ENCODE data around the gene WSCD2.

Gene WSCD2

DNA sequence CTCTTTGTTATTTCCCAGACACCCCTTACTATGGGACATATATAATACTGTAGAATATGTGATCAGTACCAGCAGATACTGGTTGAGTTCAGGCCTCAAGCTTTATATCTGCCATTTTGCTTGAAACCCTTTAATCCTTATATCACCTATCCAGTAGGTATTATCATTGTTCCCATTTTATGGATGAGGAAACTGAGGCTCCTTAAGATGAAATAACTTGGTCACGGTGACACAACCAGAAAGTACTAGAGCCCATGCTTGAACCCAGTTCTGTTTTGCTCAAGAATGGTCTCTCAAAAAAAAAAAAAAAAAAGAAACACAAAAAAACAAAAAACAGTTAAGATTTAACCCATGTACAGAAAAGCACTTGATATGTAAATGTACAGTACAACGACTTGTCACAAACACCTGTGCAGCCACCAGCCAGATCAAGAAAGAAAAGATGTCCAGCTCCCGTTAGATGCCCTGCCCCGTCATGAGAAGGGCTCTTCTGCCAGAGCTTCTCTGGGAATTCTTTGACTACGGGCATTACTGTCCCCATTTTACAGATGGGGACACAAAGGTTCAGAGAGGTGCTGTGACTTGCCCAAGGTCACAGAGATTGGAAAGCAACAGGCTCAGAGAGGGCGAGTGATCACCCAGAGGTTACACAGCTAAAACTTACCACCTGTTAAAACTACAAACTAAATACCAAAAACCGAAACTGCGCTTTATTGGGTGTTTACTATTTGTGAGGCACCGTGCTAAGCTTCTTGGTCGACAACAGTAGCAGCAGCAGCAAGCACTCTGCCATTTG, 669 bp upstream of the WSCD2 start:
- DNase-seq, result no peak

DNA sequence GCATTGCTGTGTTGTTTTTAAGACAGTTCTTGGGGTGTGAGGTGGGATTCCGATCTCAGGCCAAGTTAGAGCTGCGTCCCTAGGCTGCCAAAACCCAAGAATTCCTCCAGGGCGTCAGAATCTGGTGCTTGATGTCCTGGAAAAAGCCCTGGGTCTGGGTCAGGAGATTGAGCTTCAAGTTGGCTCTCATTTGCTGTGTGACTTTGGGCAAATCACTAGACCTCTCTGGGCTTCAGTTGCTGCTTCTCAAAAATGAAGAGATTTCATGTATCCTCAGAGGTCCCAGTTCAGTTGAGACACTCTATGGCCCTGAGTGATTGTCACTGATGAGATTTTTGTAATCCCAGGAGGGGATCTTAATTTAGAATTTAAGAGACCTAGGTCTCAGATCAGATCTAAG, 1.9 kb downstream of the WSCD2 start:
- DNase-seq, result no peak

- no peak for DNase-seq
Measured at GRCh38 chr12:108131657-108132126, 2.6 kb downstream of the WSCD2 start.

DNA sequence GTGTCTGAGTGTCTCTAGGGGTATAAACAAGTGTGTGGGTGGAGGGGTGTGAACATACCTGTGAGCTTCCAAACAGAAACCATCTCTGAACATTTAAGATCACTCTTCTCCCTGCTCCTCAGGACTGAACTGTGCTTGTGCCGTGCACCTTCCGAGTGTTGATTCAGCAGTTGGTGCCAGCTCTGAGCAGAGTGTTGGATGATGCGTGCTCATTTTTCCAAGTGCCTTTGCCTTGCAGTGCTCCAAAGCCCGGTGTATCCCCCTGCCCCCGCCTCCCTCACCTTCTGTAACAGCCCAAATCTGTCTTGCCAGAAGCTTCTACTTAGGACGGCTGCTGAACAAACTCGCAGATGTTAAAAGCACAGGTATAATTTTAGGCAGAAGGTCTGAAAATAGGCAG, 4.4 kb downstream of the WSCD2 start:
- DNase-seq, result no peak

GRCh38 chr12:108134744-108135143, 5.7 kb downstream of the WSCD2 start:
- DNase-seq, result no peak

- DNase-seq, result no peak
Measured at GRCh38 chr12:108135627-108136026, 6.5 kb downstream of the WSCD2 start.

GRCh38 chr12:108136697-108137096, 7.6 kb downstream of the WSCD2 start:
- no peak for DNase-seq

- DNase-seq, result no peak
Measured at GRCh38 chr12:108139454-108139853, 10.4 kb downstream of the WSCD2 start.

- no peak for DNase-seq
Measured at GRCh38 chr12:108140501-108140900, 11.4 kb downstream of the WSCD2 start.

- DNase-seq, result no peak
Measured at GRCh38 chr12:108141600-108142130, 12.6 kb downstream of the WSCD2 start.

- DNase-seq, result no peak
Measured at GRCh38 chr12:108143144-108143543, 14.1 kb downstream of the WSCD2 start.

- no peak for DNase-seq
Measured at GRCh38 chr12:108144080-108144479, 15.0 kb downstream of the WSCD2 start.

- DNase-seq, result no peak
Measured at GRCh38 chr12:108145011-108145410, 15.9 kb downstream of the WSCD2 start.

DNA sequence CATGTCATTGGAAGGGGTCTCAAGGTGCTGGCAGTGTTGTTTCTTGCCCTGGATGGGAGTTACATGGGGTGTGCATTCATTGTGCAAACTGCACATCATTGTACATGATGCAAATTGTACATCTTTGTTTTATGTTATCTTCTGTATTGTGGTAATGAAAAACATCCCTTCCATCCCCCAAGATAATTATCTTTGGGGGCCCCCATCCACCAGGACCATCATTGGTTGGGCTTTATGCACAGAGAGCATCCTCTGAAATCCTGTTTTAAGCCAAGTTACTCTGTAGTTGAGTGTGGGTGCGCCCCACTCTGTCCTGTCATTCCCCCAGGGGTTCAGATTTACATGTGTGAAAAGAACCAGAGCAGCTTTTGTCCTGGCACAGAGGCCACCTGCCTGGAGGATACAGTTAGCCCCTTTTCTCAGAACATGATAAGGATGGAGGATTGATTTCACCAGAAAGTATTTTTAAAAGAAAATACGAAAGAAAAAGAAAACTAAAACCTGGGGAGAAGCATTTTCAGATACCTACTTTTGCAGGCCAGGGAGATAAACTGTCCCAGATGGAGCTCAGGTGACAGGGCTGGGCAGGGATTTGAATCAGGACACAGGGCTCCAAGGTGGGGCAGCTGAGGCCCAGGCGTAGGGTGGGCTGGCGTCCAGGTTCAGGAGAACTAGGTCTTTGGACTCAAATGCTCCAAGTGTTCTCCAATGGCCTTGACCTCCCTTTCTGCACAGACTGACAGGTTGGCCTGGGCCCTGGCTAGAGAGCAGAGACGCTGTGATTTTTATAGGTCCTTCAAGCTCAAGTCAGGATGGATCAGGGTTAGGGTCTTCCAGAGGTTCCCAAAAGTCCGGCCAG, 17.2 kb downstream of the WSCD2 start:
- no peak for DNase-seq

- DNase-seq, result no peak
Measured at GRCh38 chr12:108147279-108147678, 18.2 kb downstream of the WSCD2 start.

DNA sequence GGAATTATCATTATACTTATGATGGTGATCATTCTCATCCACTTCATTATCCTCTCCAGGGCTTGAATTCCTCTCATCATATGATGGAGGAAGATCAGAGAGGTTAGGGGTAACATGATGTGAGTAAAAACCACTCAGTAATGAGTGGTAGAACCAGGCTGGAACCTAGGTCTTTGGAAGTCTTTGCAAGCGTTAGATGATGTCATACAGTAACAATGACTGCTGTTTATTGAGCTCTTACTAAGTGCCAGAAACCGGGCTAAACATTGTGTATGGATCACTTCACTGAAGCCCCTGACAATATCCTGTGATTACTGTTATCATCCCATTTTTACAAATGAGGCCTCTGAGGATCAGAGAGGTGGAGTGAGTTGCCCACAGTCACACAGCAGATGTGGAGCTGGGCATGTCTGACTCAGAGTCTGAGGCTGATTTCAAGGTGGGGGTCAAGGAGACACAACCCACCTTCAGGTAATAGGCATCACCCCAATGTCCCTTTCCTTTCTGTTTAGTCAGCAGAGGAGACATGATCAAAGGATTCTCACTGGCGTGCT, 19.5 kb downstream of the WSCD2 start:
- DNase-seq, result no peak

- DNase-seq, result no peak
Measured at GRCh38 chr12:108150436-108150835, 21.3 kb downstream of the WSCD2 start.

DNA sequence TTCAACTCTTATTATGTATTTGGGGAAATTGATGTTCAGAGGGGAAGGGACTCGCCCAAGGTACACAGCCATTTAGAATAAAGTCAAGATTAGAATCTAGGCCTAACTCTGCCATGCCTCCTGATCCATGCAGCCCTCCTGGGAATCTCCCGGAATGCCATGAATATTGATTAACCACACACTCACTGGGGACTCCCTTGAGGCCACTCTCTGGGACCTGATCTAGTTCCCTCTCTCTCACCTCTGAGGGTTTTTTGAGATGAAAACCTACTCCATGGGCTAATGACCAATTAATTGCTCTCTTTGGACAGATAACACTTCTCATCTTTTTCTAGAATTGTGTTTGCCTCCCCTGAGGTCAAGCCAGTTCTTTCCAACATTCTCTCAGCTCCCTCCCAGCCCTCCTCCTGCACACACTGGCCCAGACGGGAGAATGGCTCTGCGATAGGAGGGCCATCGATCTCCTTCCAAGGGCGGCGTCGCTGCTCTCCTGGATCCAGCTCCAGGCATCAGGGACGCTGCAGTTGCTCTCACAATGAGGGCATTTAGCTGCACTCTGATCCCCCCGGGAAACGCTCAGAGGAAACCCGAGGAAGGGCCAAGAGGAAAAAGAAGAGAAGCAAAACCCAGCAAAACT, 22.6 kb downstream of the WSCD2 start:
- no peak for DNase-seq

DNA sequence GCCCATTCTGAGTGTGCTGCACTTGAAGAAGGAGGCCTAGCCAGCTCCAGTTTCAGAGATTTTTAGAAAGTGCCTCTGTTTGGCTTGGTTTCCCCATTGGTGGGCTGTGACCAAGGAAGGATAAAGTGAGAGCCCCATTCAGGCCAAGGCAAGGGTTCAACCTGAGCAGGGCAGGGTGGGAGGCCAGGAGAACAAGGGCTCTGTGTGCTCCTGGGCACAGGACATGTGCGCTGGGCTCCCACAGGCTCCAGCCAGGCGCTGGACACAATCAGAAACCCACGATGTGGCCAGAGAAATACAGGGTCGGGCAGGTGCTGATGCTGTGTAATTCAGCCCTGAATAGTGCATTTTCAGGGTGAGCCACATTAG, 23.1 kb downstream of the WSCD2 start:
- no peak for DNase-seq

DNA sequence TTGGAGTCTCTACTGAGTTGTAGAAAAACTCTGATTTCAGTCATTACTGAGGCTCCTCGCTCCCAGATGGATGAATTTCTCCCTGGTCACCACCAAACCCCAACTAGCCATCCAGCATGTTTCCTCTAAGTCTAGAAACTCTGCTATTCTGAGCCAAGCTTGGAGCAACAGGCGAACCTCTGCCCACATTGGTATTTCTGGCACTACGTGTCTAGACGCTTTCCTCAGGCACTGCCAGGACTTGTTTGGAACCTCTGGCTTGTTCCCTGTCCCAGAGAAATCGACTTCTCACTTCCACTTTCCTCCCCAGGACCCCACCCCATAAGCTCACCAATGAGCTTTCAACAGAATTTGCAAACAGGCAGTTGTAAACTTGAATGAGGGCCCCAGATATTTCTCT, 27.6 kb downstream of the WSCD2 start:
- no peak for DNase-seq

DNA sequence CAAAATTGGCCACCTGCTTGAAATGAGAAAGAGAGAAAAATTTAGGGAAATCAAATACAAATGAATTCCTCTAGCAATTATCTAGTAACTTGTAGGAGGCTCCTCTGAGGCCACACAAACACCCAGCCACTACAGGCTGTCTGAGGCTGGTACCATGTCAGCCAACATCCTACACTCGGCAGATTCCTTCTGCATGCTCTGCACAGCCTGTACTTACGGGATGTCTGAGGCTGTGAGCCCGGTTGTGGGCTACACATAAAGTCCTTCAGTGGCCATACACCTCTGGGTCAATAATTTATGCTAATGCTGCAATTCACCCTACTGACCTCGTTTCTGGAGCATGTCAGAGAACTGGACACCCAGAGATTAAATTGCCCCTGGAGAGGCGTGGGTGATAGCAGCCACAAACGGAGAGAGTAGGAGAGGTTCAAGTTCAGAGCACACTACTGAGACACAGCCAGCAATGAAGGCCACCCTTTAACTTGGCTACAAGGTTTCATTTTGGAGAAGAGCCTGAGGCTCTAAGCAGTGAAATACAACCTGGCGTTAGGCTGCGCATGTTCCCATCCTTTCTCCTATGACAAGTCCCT, 28.9 kb downstream of the WSCD2 start:
- no peak for DNase-seq

- no peak for DNase-seq
Measured at GRCh38 chr12:108162207-108162606, 33.1 kb downstream of the WSCD2 start.

GRCh38 chr12:108166505-108166904, 37.4 kb downstream of the WSCD2 start:
- DNase-seq, result no peak
